Inflammatory macrophage treated with lipopolysaccharide for 1 hour (primary cell): Measurements from ENCODE around the gene LCK.
A peak's percentile ranks its signal among the peaks of the same experiment; 100 is the strongest.

Source experiments
- DNase-seq, 2 donors: peaks; one replicate each; pipeline ENCODE4 v3.0.0-alpha.2; 2020 to 2022

The LCK gene

GRCh38 chr1:32329931-32330466, 78.9 kb downstream of the LCK start:
- no peak for DNase-seq

DNA sequence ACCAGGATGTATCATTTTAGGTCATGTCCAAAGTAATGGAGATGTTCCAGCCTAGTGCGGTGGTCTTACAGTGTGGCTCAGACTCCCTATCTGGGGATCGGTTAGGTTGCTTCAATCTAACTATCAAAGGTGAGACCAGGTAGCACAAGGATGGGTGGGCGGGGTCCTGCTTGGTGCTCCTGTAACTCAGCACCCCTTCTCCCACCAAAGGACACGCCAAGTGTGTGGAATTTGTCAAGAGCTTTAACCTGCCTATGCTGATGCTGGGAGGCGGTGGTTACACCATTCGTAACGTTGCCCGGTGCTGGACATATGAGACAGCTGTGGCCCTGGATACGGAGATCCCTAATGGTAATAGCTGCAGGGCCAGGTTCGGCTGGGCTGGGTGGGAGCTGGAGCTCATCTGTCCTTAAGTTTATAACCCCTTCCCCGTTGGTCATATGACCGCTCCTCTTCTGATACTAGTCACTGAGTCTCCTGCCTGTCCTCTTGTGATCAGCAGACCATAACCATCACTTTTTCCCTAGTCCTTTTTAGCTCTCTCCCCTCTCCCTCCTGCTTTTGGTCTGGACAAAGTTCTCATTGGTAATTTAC, 79.6 kb downstream of the LCK start:
- DNase-seq: no peak

DNA sequence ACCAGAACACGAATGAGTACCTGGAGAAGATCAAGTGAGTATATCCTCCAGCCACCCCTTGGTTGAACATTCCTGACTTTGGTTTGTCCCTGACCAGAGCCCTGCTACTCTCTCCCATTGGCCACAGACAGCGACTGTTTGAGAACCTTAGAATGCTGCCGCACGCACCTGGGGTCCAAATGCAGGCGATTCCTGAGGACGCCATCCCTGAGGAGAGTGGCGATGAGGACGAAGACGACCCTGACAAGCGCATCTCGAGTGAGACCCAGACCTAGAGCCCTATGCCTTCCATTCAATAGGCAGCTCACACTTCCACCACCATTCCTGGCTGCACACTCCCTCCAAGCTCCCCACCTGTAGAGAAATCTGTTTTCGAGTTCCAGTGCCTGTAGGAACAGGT, 80.5 kb downstream of the LCK start:
- DNase-seq: no peak

DNA sequence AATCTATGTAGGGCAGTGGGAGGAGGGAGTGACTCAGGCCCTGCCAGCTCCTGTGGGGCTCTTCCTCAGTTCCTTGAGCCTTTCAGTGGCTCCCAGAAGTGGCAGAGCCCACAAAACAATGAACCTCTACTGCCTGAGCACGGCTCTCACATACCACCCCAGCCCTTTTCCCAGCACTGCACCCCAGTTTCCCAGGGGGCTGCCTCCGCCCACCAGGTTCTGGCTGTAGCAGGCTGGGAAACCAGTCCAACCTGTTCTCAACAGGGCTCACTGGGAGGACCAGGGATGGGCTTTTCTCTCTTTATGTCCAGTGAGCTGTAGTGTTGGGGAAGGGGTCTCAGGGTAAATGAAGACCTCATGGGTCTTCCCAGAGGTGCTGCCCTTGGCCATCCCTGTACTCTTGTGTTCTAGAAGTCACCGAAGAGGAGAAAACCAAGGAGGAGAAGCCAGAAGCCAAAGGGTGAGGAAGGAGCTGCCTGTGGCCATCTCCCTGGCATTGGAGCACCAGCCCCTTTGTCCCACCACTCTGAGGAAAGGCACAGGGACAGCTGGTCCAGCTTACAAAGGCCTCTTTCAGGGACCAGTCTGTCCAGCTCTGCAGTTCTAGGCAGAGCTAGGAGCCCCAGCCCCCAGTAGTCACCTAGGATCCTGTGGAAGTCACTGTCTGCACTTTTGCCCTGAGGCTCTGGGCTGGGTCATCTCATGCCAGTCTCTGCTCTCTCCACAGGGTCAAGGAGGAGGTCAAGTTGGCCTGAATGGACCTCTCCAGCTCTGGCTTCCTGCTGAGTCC, 81.4 kb downstream of the LCK start:
- DNase-seq: no peak

DNA sequence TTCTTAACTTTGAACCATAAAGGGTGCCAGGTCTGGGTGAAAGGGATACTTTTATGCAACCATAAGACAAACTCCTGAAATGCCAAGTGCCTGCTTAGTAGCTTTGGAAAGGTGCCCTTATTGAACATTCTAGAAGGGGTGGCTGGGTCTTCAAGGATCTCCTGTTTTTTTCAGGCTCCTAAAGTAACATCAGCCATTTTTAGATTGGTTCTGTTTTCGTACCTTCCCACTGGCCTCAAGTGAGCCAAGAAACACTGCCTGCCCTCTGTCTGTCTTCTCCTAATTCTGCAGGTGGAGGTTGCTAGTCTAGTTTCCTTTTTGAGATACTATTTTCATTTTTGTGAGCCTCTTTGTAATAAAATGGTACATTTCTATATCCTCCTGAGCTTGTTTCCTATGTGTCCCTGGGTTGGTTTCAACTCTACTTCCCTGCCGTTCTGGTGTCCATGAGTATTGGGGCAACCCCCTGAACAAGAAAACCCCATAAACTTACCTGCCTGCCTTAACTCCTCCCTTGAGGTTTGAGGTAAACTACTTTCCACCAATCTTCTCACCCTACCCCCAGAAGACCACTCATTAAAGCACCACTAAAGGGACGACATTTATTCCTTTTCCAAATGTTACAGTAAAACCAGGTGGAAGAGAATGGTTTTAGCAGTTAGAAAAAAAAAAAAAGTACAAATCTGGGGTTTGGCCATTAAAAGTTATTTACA, 82.3 kb downstream of the LCK start:
- DNase-seq: no peak

- DNase-seq: no peak
Measured at GRCh38 chr1:32334274-32334861, 83.3 kb downstream of the LCK start.

- peak; percentile 30 to 51 for DNase-seq
Measured at GRCh38 chr1:32334864-32335534, 83.9 kb downstream of the LCK start.

- DNase-seq: no peak
Measured at GRCh38 chr1:32335535-32335789, 84.4 kb downstream of the LCK start.
